Epidermal melanocyte (primary cell): ENCODE measurements around the gene TANGO2.

ENCODE experiments used
- DNase-seq: peaks from one replicate; pipeline ENCODE4 v3.0.0; 2011; ENCODE audit warnings: low spot score; ENCODE audit not compliant: insufficient read length

Gene TANGO2

GRCh38 chr22:20026204-20026908 lies 5.4 kb downstream of the TANGO2 start:
- DNase-seq: no peak

GRCh38 chr22:20026996-20027601 lies 6.2 kb downstream of the TANGO2 start:
- no peak for DNase-seq

GRCh38 chr22:20027966-20028854 lies 7.3 kb downstream of the TANGO2 start:
- DNase-seq: no peak

- no peak for DNase-seq
These were observed 8.1 kb downstream of the TANGO2 start for GRCh38 chr22:20028855-20029549.

GRCh38 chr22:20029550-20030225 lies 8.8 kb downstream of the TANGO2 start:
- no peak for DNase-seq

- DNase-seq: no peak
These were observed 11.0 kb downstream of the TANGO2 start for GRCh38 chr22:20031732-20032406.

GRCh38 chr22:20032407-20032991 lies 11.6 kb downstream of the TANGO2 start:
- no peak for DNase-seq

- DNase-seq: no peak
These were observed 12.3 kb downstream of the TANGO2 start for GRCh38 chr22:20033045-20033706.

GRCh38 chr22:20034143-20034542 lies 13.2 kb downstream of the TANGO2 start:
- DNase-seq: no peak

- DNase-seq: no peak
These were observed 14.6 kb downstream of the TANGO2 start for GRCh38 chr22:20035375-20036083.

- DNase-seq: no peak
These were observed 15.2 kb downstream of the TANGO2 start for GRCh38 chr22:20036084-20036482.

GRCh38 chr22:20036535-20037392 lies 15.9 kb downstream of the TANGO2 start:
- DNase-seq: no peak

GRCh38 chr22:20037419-20037818 lies 16.5 kb downstream of the TANGO2 start:
- DNase-seq: no peak

GRCh38 chr22:20038574-20038973 lies 17.7 kb downstream of the TANGO2 start:
- DNase-seq: no peak

- no peak for DNase-seq
These were observed 18.9 kb downstream of the TANGO2 start for GRCh38 chr22:20039683-20040325.

- no peak for DNase-seq
These were observed 19.7 kb downstream of the TANGO2 start for GRCh38 chr22:20040327-20041200.
